Measurements from ENCODE around the gene MAPKAP1.

Gene MAPKAP1

GRCh38 chr9:125564631-125565030 lies 142.4 kb downstream of the MAPKAP1 start:
- DNase-seq (ENCODE audit: low spot score), result no peak
- no peak for TF ChIP-seq CTCF (IDR thresholded peaks at IDR 0.05; ENCODE audit: borderline replicate concordance, control extremely low read depth, extremely low read depth, insufficient read depth, missing control alignments)
- in situ Hi-C loops (cut with MboI; ENCODE audit: low sequenced_read_pairs, unreplicated experiment), result no loop called here

DNA sequence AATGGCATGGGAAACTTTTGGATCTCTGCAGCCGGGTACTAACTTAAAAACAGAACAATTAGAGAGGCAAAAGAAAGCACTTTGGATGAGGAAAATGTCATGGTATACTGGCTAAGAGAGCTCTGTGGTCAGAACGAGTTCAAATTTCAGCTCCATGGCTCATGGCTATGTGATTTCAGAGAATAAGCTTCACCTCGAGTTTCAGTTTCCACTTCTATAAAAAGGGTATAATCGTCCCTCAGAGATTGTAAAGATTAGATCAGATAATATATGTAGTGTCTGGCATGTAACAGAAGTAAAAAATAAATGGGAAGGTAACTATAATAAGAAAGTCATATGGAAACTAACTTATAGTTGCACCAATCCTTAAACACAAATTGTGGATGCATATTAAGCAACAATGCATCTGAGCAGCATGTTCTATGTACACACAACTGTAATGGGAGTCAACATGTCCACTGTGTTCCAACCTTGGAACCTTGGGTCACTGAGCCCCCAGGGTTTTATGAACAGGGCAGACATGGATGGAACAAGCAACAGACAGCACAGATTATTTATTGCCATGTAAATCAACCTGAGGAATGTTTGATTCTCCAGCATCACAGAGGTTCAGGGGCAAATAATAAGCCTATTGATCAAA lies 145.4 kb downstream of the MAPKAP1 start:
- in situ Hi-C loops (cut with MboI; ENCODE audit: low sequenced_read_pairs, unreplicated experiment), result no loop called here
- peak; percentile 38 for DNase-seq (ENCODE audit: low spot score)
- no peak for TF ChIP-seq CTCF (IDR thresholded peaks at IDR 0.05; ENCODE audit: borderline replicate concordance, control extremely low read depth, extremely low read depth, insufficient read depth, missing control alignments)

GRCh38 chr9:125559894-125560293 lies 147.1 kb downstream of the MAPKAP1 start:
- no peak for DNase-seq (ENCODE audit: low spot score)
- in situ Hi-C loops (cut with MboI; ENCODE audit: low sequenced_read_pairs, unreplicated experiment), result no loop called here
- TF ChIP-seq CTCF (IDR thresholded peaks at IDR 0.05; ENCODE audit: borderline replicate concordance, control extremely low read depth, extremely low read depth, insufficient read depth, missing control alignments), result no peak

DNA sequence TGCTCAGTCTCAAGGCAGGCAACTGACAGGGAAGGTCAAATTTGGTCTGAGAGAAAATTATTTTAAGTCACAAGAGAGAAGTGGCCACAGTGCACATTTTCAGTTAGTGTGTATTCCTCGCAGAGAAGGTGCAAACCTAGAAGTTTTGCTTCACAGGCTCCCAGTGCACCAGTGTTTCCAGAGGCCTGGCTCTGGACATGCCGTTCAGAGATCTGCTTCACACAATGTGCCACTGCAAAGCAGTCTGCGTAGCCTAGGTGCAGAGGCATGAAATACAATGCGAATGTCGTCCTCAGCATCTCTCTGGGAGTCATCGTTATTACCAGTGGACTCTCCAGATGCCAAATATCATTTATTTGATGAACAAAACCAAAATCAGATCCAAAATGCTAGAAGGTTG lies 147.8 kb downstream of the MAPKAP1 start:
- TF ChIP-seq CTCF (IDR thresholded peaks at IDR 0.05; ENCODE audit: borderline replicate concordance, control extremely low read depth, extremely low read depth, insufficient read depth, missing control alignments), result no peak
- no peak for DNase-seq (ENCODE audit: low spot score)
- in situ Hi-C loops (cut with MboI; ENCODE audit: low sequenced_read_pairs, unreplicated experiment), result no loop called here

DNA sequence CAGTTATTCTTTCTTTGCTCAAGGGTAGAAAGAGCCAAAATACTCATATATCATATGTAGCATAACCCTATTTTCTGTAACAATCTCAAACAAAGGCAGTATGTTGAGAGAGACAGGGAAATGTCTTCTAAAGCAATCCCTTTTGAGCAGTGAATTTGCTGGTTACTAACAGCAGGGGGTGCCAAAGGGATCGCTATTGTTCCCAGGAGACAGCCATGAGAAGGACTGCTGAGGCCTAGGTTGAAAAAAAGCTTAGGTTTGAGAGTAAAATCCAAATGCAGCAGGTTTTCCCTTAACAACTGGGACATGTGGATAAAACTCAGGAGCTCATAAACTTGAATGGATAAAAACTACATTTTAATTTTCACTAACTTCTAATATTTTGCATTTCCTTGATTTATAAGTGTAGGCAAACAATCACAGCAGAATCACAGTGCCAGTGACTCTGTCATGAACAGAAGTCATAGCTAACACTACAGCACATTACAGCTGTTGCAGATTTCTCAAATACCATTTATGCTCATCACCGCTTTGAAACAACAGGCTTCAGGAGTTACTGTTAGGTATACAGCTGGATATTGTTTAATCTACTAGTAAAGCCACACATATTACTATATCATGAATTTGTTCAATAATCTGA lies 148.4 kb downstream of the MAPKAP1 start:
- in situ Hi-C loops (cut with MboI; ENCODE audit: low sequenced_read_pairs, unreplicated experiment), result no loop called here
- peak; percentile 76 for TF ChIP-seq CTCF (IDR thresholded peaks at IDR 0.05; ENCODE audit: borderline replicate concordance, control extremely low read depth, extremely low read depth, insufficient read depth, missing control alignments)
- peak; percentile 65 for DNase-seq (ENCODE audit: low spot score)

- TF ChIP-seq CTCF (IDR thresholded peaks at IDR 0.05; ENCODE audit: borderline replicate concordance, control extremely low read depth, extremely low read depth, insufficient read depth, missing control alignments), result no peak
- no peak for DNase-seq (ENCODE audit: low spot score)
- in situ Hi-C loops (cut with MboI; ENCODE audit: low sequenced_read_pairs, unreplicated experiment), result no loop called here
Observed at GRCh38 chr9:125556046-125556721, 150.8 kb downstream of the MAPKAP1 start.
